ENCODE data around the gene FHL3.
"Not testable (repeated sequence)": the region's sequence is repeated elsewhere in the genome, so short reads cannot be mapped to it uniquely, and the experiment has no call there.

Gene FHL3

DNA sequence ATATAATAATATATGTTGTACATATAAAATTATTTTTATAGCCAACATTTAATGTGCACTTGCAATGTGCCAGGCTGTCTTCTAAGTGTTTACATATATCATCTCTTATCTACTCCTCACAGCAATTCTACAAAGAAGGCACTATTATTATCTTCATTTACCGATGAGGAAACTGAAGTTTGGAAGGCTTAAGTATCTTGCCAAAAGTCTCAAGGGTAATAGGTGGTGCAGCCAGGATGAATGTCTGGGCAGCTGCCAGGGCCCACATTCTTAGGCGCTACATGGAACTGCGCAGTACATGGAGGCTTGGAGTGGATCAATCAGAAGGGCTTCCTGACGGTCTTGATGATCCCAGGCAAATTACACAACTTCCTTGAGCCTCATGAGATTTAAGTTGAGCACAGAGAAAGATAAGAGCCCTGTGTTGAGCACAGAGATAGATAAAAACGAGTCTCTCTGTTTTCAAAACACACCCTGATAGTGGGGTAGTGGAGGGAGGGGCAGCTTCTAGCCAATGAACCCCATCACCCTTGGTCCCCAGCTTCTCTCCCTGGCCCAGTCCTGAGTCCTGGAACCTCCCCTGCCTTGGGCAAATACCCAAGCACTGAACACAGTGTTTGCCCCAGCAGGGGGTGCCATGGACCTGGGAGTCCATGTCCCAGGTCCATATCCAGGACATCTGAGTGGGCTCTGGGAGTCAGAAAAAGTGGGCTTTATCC lies 32.1 kb upstream of the FHL3 start:
- DNase-seq (ENCODE audit: low read depth in 2 of 2, low spot score in 1 of 2) = no peak

DNA sequence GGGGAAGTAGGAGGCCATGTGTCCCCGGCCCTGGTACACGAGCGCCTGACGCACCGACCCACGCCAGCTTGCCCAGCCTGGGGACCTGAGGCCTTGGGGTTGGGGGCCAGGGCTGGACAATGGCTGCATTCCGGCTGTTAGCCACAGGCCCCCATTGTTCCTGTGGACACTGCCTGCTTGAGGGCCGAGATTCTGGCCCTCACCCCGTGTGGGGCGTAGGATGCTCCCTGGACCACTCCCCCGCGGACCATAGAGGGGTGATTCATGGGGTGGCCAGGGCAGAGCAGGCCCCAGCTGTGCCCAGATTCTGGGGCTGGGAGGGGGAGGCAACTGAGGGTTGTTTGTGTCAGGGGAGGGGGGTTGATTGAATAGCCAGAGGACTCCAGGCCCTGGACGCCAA lies 29.6 kb upstream of the FHL3 start:
- DNase-seq (ENCODE audit: low read depth in 2 of 2, low spot score in 1 of 2) = no peak

DNA sequence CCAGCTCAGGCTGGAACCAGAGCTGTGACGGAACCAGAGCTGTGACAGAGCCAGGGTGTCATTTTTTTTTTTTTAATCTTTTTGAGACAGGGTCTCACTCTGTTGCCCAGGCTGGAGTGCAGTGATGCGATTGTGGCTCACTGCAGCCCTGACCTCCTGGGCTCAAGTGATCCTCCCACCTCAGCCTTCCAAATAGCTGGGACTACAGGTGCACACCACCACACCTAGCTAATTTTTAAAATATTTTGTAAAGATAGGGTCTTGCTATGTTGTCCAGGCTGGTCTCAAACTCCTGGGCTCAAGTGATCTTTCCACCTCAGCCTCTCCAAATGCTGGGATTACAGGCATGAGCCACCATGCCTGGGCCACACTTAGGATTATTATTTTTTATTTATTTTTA lies 27.7 kb upstream of the FHL3 start:
- DNase-seq (ENCODE audit: low read depth in 2 of 2, low spot score in 1 of 2) = not testable (repeated sequence)

DNA sequence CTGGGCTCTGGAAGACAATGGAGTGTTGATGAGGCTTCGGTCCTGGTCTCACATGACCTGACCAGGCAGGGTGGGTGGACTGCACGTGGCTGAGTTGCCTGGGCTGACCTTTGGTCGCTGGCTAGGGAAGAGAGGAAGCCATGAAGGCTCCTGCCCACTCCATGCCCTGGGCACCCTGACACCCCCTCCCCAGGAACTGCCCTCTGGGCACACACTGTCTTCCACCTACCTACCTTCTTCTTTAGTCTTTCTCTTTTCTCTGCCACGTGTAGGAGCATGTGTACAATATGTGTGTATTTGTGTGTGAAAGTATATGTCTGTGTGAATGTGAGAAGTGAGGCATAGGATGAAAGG lies 26.2 kb upstream of the FHL3 start:
- no peak for DNase-seq (ENCODE audit: low read depth in 2 of 2, low spot score in 1 of 2)

DNA sequence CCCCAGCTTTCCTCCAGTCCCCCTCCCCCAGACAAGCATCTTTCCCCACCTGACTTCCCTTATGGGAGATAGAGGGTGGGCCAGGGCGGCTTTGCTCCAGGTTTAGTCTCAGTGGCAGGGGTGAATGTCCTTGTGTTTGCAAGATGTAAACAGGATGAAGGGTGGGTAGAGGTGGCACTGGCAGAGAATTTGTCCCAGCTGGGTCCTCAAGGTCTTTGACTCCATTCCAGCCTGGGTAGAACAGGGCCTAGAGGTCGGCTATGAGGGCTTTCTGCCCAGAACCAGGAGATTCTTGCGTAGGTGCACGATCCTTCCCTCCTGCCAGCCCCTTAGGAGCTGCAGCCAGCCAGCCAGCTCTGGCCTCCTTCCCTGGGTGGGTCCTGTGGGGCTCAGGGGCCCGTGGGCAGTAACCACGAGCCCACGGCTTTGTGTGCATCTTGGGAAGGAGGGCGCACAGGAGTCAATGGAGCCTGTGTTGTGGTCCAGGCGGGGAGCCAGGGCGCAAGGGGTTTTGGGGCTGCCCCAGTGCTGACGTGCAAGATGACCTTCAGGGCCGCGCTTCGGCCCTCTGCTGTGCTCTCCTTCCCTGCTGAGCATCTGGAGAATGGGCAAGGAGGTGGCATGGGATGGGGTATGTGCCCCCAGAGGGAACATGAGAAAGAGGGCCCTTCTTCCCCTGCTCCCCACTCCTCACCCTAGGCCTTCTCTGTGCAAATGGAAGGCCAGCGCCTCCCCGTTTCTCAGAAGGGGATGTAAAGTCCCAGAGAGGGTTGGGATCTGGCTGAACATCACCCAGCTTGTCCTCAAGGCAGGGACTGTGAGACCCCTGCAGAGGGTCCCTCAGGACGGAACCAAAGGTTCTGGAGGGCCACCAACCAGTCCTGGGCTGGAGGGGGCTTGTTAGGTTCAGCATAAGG lies 25.5 kb upstream of the FHL3 start:
- DNase-seq (ENCODE audit: low read depth in 2 of 2, low spot score in 1 of 2) = no peak

DNA sequence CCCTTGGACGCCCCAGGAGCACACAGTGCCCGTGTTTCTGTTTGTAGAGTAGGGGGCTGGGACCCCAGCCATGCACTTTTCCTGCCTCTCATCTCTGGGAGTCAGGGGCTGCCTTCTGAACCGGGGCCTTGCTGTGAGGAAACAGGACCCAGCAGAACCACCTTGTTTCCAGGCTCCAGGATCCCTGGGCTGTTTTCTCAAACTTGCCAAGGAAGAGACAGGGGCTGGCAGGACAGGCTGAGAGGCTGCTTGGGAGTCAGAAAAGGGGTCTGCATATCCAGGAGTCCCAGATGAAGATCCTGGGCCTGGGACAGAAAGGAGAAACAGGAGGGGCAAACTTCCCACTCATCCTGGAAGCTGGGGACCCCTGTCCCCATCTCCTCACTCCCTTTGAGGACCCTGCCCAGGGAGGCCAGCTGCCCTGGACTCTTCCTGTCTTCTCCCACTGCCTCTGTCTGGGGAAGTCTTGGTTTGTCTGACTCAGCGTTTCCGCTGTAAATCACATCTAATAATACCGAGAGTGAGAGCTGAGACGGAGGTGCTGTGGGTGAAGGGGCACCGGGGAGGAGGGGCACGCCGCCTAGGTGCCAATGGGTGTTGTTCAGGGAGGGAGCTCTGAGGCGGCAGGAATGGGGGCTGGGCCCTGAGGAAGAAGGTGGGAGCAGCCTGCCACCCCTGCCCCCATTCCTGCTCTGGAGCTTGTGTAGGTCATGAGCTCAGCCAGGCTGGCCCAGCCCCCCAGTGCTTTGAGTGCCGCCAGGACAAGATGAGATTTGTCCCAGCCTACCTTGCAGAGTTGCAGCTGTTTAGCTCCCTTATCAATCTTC lies 24.6 kb upstream of the FHL3 start:
- no peak for DNase-seq (ENCODE audit: low read depth in 2 of 2, low spot score in 1 of 2)

DNA sequence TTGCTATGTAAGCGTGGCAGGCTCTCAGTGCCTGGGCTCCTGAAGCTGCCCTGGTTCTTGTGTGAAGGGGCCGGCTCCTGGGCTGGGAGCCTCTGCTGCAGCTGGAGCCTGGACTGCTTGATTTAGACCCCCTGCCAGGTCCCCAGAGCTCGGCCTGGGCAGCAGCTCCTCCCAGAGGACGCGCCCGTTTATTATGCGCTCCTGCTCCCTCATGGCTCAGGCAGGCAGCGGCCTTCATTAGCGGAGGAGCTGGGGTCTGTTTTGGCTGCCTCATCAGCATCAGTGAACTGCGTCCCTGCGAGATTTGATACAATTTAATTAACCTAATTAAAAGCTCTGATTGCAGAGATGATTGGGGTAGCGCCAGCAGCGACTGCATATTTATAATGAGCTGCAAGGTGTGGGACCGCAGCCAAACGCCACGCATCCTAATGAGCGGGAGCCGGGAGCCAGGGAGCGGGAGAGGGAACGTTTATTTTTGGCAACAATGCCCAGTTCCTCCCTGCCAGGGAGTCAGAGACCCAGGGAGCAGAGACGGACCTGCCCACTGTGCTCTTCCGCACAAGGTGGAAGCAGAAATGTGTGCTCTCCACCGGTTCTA lies 23.9 kb upstream of the FHL3 start:
- no peak for DNase-seq (ENCODE audit: low read depth in 2 of 2, low spot score in 1 of 2)

DNA sequence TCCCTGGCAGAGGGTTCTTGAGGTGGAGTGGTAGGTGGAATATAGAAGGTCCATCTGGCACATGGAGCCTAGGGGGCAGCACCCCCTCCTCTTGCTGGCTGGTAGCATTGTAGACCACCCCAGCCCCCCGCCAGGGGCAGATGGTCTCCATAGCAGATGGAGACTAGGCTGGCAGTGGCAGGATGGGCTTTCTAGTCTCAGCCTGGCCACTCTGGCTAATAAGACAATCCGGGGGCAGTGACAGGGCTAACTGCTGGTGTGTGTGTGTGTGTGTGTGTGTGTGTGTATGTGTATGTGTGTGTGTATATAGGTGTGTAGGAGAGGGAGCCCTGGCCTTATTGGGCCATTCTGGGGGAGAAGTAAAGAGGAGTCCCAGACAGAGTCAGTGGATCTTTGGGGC lies 23.4 kb upstream of the FHL3 start:
- no peak for DNase-seq (ENCODE audit: low read depth in 2 of 2, low spot score in 1 of 2)

DNA sequence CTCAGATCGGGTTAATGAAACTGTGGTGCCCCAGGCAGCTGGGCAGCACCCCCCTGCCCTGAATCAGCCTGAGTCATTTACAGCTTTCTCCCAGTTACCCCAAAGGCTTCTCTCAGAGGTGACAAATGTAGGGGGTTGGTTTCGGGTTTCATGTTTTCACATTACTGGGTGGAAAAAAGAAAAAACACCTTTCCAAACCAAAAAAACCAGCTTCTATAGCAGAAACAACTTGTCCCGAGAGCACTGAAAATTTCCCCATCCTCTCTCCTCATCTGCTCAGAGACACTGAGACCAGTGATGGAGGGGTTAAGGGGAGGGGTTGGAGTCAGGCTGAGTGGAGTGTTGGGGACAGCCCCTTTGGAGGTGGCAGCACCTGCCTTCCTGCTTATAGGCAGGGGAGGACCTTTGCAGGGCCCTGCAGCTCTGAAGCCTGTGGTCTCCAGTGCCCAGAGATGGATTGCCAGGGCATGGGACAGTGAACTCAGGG lies 22.8 kb upstream of the FHL3 start:
- DNase-seq (ENCODE audit: low read depth in 2 of 2, low spot score in 1 of 2) = no peak

DNA sequence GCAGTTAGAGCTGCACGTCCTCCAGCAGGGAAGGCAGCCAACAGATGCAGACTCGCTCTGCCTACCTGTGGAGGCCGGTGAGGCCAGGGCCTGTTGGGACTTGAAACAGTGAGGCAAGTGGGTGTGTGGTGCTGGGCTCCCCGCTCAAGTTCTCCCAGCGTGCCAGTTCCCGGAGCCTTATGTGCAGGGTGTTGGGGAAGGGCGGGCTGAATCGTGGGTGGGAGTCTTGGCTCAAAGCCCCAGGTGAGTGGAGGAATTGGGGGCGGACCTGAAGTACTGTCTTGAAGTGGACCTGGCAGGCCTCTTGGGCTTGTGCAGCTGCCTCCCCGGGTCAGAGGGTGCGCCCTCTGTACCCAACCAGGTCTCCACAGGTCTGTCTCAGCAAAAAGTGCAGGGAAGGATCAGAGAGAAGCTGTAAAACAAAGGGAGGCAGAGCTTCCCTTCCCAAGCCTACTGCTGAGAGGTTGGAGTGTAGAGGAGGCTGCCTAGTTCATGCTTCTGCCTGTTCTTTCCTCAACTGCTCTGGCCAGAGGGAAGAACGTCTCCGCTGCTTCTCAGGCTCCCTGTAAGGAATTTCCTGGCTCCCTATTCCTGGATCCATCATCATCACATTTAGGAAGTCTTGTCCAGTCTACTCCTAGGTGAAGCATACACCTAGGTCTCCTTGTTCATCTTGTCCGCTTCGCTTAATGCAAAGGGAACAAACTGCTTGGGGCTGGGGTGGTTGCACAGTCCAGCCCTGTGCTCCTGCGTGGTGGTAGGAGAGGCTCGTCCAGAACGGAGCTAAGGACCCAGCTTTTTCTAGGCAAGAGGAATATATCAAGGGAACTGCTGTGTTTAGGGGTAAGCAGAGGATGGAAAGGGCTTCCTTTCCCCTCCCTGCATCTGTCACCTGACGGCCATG lies 22.1 kb upstream of the FHL3 start:
- no peak for DNase-seq (ENCODE audit: low read depth in 2 of 2, low spot score in 1 of 2)

DNA sequence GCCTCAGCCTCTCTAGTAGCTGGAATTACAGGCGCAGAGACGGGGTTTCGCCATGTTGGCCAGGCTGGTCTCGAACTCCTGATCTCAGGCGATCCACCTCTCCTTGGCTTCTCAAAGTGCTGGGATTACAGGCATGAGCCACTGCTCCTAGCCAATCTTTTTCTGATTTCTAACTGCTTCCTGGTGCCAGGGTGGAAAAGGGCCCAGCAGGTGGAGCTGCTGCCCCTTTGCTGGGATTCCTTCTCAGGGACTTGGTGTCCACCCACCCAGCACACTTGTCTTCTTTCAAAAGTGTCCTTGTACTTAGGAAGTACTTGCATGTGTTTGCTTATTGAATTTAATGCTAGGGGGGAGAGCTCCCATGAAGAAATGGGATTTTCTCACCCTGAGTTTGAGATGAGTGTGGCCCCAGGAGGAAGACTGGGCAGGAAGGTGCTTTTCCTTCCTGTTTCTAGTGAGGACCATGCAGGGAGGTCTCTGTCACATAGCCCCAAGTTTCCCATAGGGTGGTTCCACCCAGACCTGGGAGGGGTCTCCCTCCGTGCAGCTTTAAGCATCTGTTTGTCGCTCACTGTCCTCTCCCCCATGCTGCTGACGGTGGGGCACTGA lies 21.4 kb upstream of the FHL3 start:
- DNase-seq (ENCODE audit: low read depth in 2 of 2, low spot score in 1 of 2) = no peak

DNA sequence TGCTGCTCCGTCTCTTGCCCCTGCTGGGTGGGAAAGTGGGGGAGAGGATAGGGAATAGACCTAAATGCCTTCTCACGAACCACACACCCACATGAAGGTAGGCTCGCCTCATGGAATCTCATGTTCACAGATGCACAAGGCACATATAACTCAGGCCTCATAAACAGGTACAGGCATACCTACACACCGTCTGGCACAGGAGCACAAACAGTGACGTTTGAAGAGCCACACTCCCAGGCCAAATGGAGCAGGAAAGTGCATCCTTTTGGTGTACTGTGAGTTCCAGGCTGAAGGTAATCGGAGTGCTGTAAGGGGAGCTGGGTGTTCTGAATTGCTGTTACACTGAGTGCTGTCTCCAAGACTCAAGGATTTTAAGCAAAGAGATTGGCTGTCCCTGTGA lies 20.4 kb upstream of the FHL3 start:
- no peak for DNase-seq (ENCODE audit: low read depth in 2 of 2, low spot score in 1 of 2)

DNA sequence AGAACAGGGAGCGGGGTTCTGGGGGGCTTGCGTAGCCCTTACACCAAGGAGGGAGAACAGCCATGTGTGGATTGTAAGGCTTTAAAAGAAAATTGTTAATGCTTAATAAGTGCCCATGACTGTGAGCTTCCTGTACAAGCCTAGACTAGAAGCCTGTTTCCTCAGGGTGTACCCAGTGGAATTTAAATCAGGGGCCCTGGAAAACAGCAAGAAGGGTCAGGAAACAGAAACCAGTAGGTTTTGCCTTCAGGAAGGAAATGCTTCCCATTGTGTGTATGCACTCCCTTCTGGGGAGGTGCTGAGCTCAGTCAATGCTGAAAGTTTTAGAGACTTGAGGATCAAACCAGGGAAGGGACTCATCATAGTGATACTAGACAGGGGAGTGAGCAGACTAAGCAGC lies 19.9 kb upstream of the FHL3 start:
- no peak for DNase-seq (ENCODE audit: low read depth in 2 of 2, low spot score in 1 of 2)

DNA sequence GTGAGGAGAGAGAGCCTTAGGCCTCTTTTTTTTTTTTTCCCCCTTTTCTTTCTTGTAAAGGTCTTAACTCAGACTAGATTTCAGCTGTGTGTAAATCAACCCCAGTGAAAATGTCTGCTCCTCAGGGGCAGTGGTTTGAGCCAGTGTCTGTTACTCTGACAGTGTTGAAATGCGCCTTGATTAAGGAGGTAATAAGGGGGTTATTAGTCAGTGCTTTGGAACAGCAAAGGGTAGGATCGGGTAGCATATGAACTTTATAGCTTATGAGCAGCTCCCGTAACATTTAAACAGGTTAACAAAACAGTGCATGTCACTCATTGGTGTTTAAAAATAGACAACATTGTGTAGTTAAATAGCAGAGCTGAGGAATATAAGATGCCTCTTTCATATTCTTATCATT lies 17.5 kb upstream of the FHL3 start:
- DNase-seq (ENCODE audit: low read depth in 2 of 2, low spot score in 1 of 2) = no peak

DNA sequence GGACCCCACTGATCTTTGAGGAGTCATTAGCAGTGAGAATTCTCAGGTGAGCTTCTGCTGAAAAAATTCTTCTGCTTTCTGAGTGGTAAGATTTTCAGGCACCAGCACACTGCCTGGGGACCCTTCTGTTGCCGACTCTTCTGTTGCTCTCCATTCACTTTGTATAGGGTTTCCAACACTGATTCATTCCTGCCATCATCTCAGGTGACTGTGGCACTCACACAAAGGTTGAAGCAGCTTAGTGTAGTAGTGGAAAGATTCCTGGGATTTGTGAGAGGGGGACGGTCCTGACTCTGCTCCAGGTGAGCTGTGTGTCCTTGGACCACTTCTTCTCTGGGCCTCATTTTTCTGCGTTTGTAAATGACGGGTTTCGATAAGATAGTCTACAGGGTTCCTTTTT lies 16.7 kb upstream of the FHL3 start:
- DNase-seq (ENCODE audit: low read depth in 2 of 2, low spot score in 1 of 2) = no peak

DNA sequence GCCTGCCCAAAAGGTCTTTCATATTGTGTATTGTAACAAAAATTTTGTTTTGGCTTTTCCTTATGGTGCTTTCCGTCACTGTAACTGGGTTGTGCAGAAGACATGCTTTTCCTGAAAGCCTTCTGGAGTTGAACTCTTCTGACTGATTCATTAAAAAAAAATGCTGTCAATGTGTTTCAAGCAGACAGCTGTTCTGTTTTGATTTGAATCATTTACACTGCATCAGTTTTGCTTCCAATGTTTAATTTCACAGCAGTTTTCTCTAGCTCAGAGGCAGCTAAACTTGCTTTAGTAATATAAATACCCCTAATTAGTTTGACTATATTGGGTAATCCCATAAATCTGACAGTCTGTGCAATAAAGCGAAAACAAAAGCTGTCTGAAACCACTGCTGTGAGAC lies 15.1 kb upstream of the FHL3 start:
- no peak for DNase-seq (ENCODE audit: low read depth in 2 of 2, low spot score in 1 of 2)

DNA sequence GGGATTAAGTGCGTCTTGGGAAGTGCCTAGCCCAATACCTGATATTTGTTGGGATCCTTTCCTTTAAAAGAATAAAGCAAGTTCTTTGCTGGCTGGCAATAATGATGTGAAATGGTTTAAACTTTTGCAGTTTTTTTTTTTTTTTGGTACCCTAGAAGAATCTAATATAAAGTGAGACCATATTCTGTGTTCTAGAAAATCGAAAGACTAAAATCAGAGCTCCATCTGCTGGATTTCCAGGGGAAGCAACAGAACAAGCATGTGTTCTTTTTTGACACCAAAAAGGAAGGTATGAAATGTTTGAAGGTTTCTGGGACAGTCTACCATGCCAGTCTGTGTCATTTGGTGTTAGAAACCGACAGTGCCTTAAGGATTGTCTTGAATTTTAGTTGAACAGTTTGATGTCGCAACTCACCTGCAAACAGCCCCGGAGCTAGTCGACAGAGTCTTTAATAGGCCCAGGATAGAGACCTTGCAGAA lies 13.6 kb upstream of the FHL3 start:
- DNase-seq (ENCODE audit: low read depth in 2 of 2, low spot score in 1 of 2) = no peak

DNA sequence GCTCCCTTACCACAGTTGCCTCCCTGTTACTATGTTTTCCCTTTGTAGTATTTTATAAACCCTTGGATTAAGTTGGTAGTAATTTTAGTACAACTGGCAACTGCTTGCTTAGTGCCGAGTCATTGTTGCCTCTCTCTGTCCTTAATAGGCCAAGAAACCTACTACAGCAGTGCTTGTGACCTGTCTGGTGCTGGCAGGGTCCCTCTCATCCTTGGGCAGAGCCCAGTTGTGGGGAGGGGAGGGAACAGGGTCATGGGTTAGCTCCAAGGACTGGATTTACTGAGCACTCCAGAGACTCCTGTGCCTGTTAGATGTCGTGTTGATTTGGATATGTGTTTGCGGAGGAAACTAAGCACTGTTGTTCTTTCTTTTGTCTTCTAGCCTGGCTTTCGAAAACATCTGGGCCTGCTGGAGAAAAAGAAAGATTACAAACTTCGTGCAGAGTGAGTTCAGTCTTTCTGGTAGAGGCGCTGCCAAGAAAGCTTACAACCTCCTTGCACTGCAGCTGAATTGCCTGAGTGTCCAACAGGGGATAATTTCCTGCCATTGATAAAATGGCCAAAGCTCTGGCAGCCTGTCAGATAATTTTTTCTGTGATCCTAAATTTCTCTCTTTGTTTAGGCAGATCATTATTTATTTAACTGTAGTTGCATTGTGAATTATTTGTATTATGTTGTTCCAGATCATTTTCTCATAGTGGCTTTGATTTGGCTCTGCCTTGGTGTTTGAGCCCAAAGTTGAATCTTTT lies 10.8 kb upstream of the FHL3 start:
- no peak for DNase-seq (ENCODE audit: low read depth in 2 of 2, low spot score in 1 of 2)
